PC-3 (cell line): Measurements from ENCODE around the gene VPS52. TPM values are rescaled to one million over a fixed set of nuclear protein-coding genes. Genes with fewer than 3 reads are reported as not detected.

Source experiments
- ATAC-seq: fragments of 200-7000 bp; cut with Tn5 transposase; 2 replicates; pipeline ENCODE4 v1.9.1; 2020; ENCODE audit warnings: mild to moderate bottlenecking, moderate library complexity
- BruUV-seq: library from RNA; stranded (reverse); fragments of 400-500 nt; replicated peaks from 2 replicates; lab custom pipeline; 2021; lab: Mats Ljungman, UMichigan
- CTCF ChIA-PET: fragments of 300-600 bp; sonication (Branson Sonifier 250); formaldehyde crosslinking; loops from one replicate; lab custom pipeline; 2022; ENCODE audit warnings: antibody characterized with exemption; lab: Charles Lee
- POLR2A ChIA-PET: fragments of 300-600 bp; sonication (Branson Sonifier 250); formaldehyde crosslinking; loops from one replicate; lab custom pipeline; 2022; ENCODE audit warnings: antibody characterized with exemption; ENCODE audit not compliant: unreplicated experiment; lab: Charles Lee
- DNase-seq: peaks from one replicate; pipeline ENCODE4 v3.0.0-alpha.2; 2015
- H2AFZ ChIP-seq: fragments of 300-600 bp; sonication (generic); 2 replicates; pipeline ENCODE4 v1.6.0; 2016; ENCODE audit warnings: antibody characterized with exemption, low read length
- H3F3A ChIP-seq: fragments of 300-600 bp; sonication (generic); one replicate; pipeline ENCODE4 v1.6.0; 2017; ENCODE audit warnings: antibody characterized with exemption, low read length, control low read depth, mild to moderate bottlenecking; ENCODE audit not compliant: unreplicated experiment
- H3K27ac ChIP-seq: fragments of 300-600 bp; sonication (generic); 2 replicates; pipeline ENCODE4 v1.5.1; 2016; ENCODE audit warnings: mild to moderate bottlenecking, low read length
- H3K27me3 ChIP-seq: fragments of 300-600 bp; sonication (generic); 2 replicates; pipeline ENCODE4 v1.6.1; 2016; ENCODE audit warnings: low read length, mixed read lengths
- H3K36me3 ChIP-seq: fragments of 300-600 bp; sonication (generic); 2 replicates; pipeline ENCODE4 v1.6.1; 2016; ENCODE audit warnings: low read depth, mixed run types, low read length, mixed read lengths
- H3K4me1 ChIP-seq: fragments of 300-600 bp; sonication (generic); 2 replicates; pipeline ENCODE4 v1.5.1; 2016; ENCODE audit warnings: low read length; ENCODE audit not compliant: insufficient read depth
- H3K4me2 ChIP-seq: fragments of 300-600 bp; sonication (generic); 2 replicates; pipeline ENCODE4 v1.6.0; 2016; ENCODE audit warnings: low read length
- H3K4me3 ChIP-seq: fragments of 300-600 bp; sonication (generic); 2 replicates; pipeline ENCODE4 v1.5.1; 2016; ENCODE audit warnings: mild to moderate bottlenecking, low read length, mixed read lengths
- H3K79me2 ChIP-seq: fragments of 300-600 bp; sonication (generic); 2 replicates; pipeline ENCODE4 v1.6.1; 2017; ENCODE audit warnings: low read length, mixed read lengths
- H3K9ac ChIP-seq: fragments of 300-600 bp; sonication (generic); 2 replicates; pipeline ENCODE4 v1.6.0; 2016; ENCODE audit warnings: mild to moderate bottlenecking, low read length
- H3K9me2 ChIP-seq: fragments of 300-600 bp; sonication (generic); replicated peaks from 2 replicates; pipeline ENCODE4 v1.6.1; 2016; ENCODE audit warnings: mixed run types, low read length, mixed read lengths
- H3K9me3 ChIP-seq: fragments of 300-600 bp; sonication (generic); 2 replicates; pipeline ENCODE4 v1.6.1; 2016; ENCODE audit warnings: low read length, mixed read lengths
- H4K20me1 ChIP-seq: fragments of 300-600 bp; sonication (generic); 2 replicates; pipeline ENCODE4 v1.6.1; 2016; ENCODE audit warnings: low read length, mixed read lengths
- EZH2 ChIP-seq: fragments of 300-600 bp; sonication (generic); IDR thresholded peaks from one replicate; pipeline ENCODE4 v1.6.1; 2017; ENCODE audit warnings: antibody characterized with exemption, mild to moderate bottlenecking, low read length; ENCODE audit not compliant: unreplicated experiment
- EZH2phosphoT487 ChIP-seq: fragments of 300-600 bp; sonication (generic); IDR thresholded peaks from 2 replicates; pipeline ENCODE4 v1.6.1; 2018; ENCODE audit warnings: mild to moderate bottlenecking, antibody characterized with exemption, low read length, borderline replicate concordance
- intact Hi-C: fragments of 100-400 bp; cut with micrococcal nuclease; formaldehyde crosslinking; loops from 2 replicates; pipeline ENCODE4 v1.9.0; 2023
- total RNA-seq: library from RNA; depleted of rRNA; stranded (reverse); fragments of >200 nt; gene quantifications from 2 replicates; pipeline ENCODE4 v1.2.3, GENCODE V29; 2014
- TF ChIP-seq, protein P1 (sequence below): fragments of 300-600 bp; sonication (generic); conservative IDR thresholded peaks from 2 replicates; pipeline ENCODE4 v1.5.1; 2017; ENCODE audit warnings: antibody characterized with exemption, low read depth, mild to moderate bottlenecking, low read length

VPS52 gene
- total RNA-seq, 1 experiment from 2014 or later: 33.7 TPM

DNA sequence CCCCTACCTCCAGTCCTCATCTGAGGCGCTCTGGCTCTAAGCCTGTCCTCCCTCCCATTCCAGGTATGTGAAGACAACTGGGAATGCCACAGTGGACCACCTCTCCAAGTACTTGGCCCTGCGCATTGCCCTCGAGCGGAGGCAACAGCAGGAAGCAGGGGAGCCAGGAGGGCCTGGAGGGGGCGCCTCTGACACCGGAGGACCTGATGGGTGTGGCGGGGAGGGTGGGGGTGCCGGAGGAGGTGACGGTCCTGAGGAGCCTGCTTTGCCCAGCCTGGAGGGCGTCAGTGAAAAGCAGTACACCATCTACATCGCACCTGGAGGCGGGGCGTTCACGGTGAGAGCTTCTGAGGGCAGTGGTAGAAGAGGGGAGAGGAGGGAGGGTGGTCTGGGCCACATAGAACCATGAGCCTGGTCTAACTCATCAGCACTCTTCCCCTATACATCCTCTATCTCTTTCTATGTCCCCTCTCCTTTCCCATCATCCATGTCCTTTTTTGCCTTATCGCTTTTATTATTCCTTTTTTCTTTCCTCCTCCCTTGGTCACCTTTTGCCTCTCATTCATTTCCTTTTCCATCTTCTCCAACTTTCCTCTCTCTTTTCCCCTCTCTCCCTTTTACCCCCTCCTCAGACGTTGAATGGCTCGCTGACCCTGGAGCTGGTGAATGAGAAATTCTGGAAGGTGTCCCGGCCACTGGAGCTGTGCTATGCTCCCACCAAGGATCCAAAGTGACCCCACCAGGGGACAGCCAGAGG, 59.8 kb downstream of the VPS52 start:
- Histone ChIP-seq H3K27ac (no peak overlapping the region), H3K9me3 (no peaks in the 10 kb centered on the region), H3K9ac (no peak overlapping the region), H3K4me1 (peaks cover 13% of the 10 kb centered on the region), H3K4me2 (no peak overlapping the region), H3K4me3 (no peak overlapping the region), H3F3A (no peaks in the 10 kb centered on the region), H4K20me1 (no peaks in the 10 kb centered on the region), H3K79me2 (0 out of 2 replicates have a peak, but pooled peaks cover 5% of the 10 kb centered on the region), H3K9me2 (no peaks in the 10 kb centered on the region), H3K36me3 (no peaks in the 10 kb centered on the region), H3K27me3 (no peaks in the 10 kb centered on the region), H2AFZ (no peak overlapping the region)
- no TSS peak for BruUV-seq
- intact Hi-C loops: no loop called here
- ChIA-PET POLR2A (no interaction called here), CTCF (no interaction called here)
- TF ChIP-seq EZH2phosphoT487 (no peak), EZH2 (no peak)
- TF ChIP-seq, protein P1, sequence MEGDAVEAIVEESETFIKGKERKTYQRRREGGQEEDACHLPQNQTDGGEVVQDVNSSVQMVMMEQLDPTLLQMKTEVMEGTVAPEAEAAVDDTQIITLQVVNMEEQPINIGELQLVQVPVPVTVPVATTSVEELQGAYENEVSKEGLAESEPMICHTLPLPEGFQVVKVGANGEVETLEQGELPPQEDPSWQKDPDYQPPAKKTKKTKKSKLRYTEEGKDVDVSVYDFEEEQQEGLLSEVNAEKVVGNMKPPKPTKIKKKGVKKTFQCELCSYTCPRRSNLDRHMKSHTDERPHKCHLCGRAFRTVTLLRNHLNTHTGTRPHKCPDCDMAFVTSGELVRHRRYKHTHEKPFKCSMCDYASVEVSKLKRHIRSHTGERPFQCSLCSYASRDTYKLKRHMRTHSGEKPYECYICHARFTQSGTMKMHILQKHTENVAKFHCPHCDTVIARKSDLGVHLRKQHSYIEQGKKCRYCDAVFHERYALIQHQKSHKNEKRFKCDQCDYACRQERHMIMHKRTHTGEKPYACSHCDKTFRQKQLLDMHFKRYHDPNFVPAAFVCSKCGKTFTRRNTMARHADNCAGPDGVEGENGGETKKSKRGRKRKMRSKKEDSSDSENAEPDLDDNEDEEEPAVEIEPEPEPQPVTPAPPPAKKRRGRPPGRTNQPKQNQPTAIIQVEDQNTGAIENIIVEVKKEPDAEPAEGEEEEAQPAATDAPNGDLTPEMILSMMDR: no peak
- ATAC-seq (no peak), DNase-seq (no peak)

DNA sequence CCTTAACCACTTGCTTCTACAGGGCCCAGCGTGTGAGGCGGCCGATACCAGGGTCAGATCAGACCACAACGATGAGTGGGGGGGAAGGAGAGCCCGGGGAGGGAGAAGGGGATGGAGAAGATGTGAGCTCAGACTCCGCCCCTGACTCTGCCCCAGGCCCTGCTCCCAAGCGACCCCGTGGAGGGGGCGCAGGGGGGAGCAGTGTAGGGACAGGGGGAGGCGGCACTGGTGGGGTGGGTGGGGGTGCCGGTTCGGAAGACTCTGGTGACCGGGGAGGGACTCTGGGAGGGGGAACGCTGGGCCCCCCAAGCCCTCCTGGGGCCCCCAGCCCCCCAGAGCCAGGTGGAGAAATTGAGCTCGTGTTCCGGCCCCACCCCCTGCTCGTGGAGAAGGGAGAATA, 60.5 kb downstream of the VPS52 start:
- Histone ChIP-seq H3K27me3 (no peaks in the 10 kb centered on the region), H3K4me3 (no peak overlapping the region), H2AFZ (no peak overlapping the region), H3K79me2 (0 out of 2 replicates have a peak, but pooled peaks cover 5% of the 10 kb centered on the region), H3K4me1 (peaks cover 20% of the 10 kb centered on the region), H3K27ac (no peak overlapping the region), H3K9me2 (no peaks in the 10 kb centered on the region), H3F3A (no peaks in the 10 kb centered on the region), H3K4me2 (no peak overlapping the region), H3K9me3 (no peaks in the 10 kb centered on the region), H3K36me3 (no peaks in the 10 kb centered on the region), H4K20me1 (no peaks in the 10 kb centered on the region), H3K9ac (no peak overlapping the region)
- intact Hi-C loops: no loop called here
- ATAC-seq: no peak
- ChIA-PET POLR2A (no interaction called here), CTCF (no interaction called here)
- BruUV-seq: no TSS peak
- TF ChIP-seq, protein P1: no peak
- TF ChIP-seq EZH2phosphoT487: no peak
- TF ChIP-seq EZH2: no peak
- DNase-seq: no peak

DNA sequence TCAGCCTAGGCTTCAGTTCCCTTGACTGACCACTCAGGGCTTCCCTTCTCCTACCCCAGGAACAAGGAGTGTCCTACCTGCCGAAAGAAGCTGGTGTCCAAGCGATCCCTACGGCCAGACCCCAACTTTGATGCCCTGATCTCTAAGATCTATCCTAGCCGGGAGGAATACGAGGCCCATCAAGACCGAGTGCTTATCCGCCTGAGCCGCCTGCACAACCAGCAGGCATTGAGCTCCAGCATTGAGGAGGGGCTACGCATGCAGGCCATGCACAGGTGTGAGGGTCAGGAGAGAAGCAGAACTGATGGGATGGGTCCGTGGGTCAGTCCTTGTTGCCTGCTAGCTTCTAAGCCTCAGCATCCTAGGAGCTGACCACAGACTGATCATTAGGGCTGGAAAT, 61.8 kb downstream of the VPS52 start:
- Histone ChIP-seq H3K4me2 (no peak overlapping the region), H3K27ac (no peak overlapping the region), H3K79me2 (0 out of 2 replicates have a peak, but pooled peaks cover 5% of the 10 kb centered on the region), H3K4me3 (no peak overlapping the region), H3K36me3 (no peaks in the 10 kb centered on the region; the same call in 1 of the 2 replicates), H3K9ac (no peak overlapping the region), H3K4me1 (peaks cover 33% of the 10 kb centered on the region), H4K20me1 (no peaks in the 10 kb centered on the region), H3F3A (no peaks in the 10 kb centered on the region), H2AFZ (no peak overlapping the region), H3K27me3 (no peaks in the 10 kb centered on the region), H3K9me3 (no peaks in the 10 kb centered on the region), H3K9me2 (no peaks in the 10 kb centered on the region)
- intact Hi-C loops: loop anchor here (10.0 kb wide), 2 partner anchors 65 to 205 kb away; partner anchors contain the start of genes B3GALT4, CUTA, PHF1 and RPS18
- ATAC-seq (no peak), DNase-seq (no peak)
- ChIA-PET POLR2A (no interaction called here), CTCF (no interaction called here)
- TF ChIP-seq EZH2phosphoT487 (no peak), EZH2 (no peak)
- TF ChIP-seq, protein P1: no peak
- no TSS peak for BruUV-seq
